HEK293 (cell line): ENCODE measurements around the gene FIGN.

Experiments
- CTCF ChIA-PET: fragments of 350-600 bp; formaldehyde crosslinking; extraction: SDS; loops from one replicate; lab custom pipeline; 2021; ENCODE audit warnings: antibody characterized with exemption; lab: Yijun Ruan, JAX
- POLR2A ChIA-PET: fragments of 300-600 bp; formaldehyde crosslinking; extraction: SDS; loops from one replicate; lab custom pipeline; 2020; ENCODE audit warnings: antibody characterized with exemption, inconsistent platforms; lab: Yijun Ruan, JAX
- H3K27ac ChIP-seq: fragments of 200-500 bp; sonication (Bioruptor generic); 2 replicates; pipeline ENCODE4 v1.5.1; 2014; ENCODE audit warnings: low read depth, low read length, control low read depth, inconsistent platforms; ENCODE audit errors: extremely low read depth
- H3K36me3 ChIP-seq, 2 experiments: fragments of 200-500 bp in 1 of 2; sonication (Bioruptor generic) in 1 of 2; 1 replicate in 1 of 2; 2 replicates in 1 of 2; pipeline ENCODE4 v1.5.1; 2014 to 2017; ENCODE audit warnings: inconsistent platforms in 2 of 2, low read length in 2 of 2; ENCODE audit not compliant: control insufficient read depth in 2 of 2, insufficient read depth in 1 of 2
- H3K4me1 ChIP-seq: fragments of 200-500 bp; sonication (Bioruptor generic); 2 replicates; pipeline ENCODE4 v1.5.1; 2014; ENCODE audit warnings: mild to moderate bottlenecking, low read length, inconsistent platforms; ENCODE audit not compliant: control insufficient read depth, insufficient read depth
- H3K4me3 ChIP-seq: 2 replicates; pipeline ENCODE4 v1.5.1; 2011; ENCODE audit warnings: low read depth, mild to moderate bottlenecking, control low read depth, low read length, moderate library complexity
- H3K9me3 ChIP-seq: fragments of 200-500 bp; sonication (Bioruptor generic); 2 replicates; pipeline ENCODE4 v1.5.1; 2014; ENCODE audit warnings: low read depth, low read length, inconsistent platforms; ENCODE audit not compliant: control insufficient read depth, insufficient read depth
- KLF10 ChIP-seq: fragments of 450-650 bp; IDR thresholded peaks from 2 replicates; pipeline ENCODE4 v1.5.1; 2018; ENCODE audit warnings: missing biosample characterization, mild to moderate bottlenecking, missing genetic modification characterization
- MYNN ChIP-seq: fragments of 450-650 bp; formaldehyde crosslinking; IDR thresholded peaks from 2 replicates; pipeline ENCODE4 v1.5.1; 2016; ENCODE audit warnings: missing biosample characterization, missing genetic modification characterization, borderline replicate concordance
- MZF1 ChIP-seq: fragments of 450-650 bp; formaldehyde crosslinking; IDR thresholded peaks from 2 replicates; pipeline ENCODE4 v1.5.1; 2017; ENCODE audit warnings: missing biosample characterization, missing genetic modification characterization, borderline replicate concordance
- ZBTB7A ChIP-seq: fragments of 450-650 bp; formaldehyde crosslinking; IDR thresholded peaks from 2 replicates; pipeline ENCODE4 v1.5.1; 2016; ENCODE audit warnings: low read depth, missing biosample characterization, missing genetic modification characterization
- ZBTB8A ChIP-seq: fragments of 450-650 bp; formaldehyde crosslinking; IDR thresholded peaks from 2 replicates; pipeline ENCODE4 v1.5.1; 2016; ENCODE audit warnings: missing biosample characterization, missing genetic modification characterization
- ZNF132 ChIP-seq: fragments of 450-650 bp; formaldehyde crosslinking; IDR thresholded peaks from 2 replicates; pipeline ENCODE4 v1.5.1; 2017; ENCODE audit warnings: missing biosample characterization, missing genetic modification characterization, borderline replicate concordance
- ZNF140 ChIP-seq: fragments of 450-650 bp; formaldehyde crosslinking; IDR thresholded peaks from 2 replicates; pipeline ENCODE4 v1.5.1; 2016; ENCODE audit warnings: missing biosample characterization, missing genetic modification characterization
- ZNF146 ChIP-seq: fragments of 450-650 bp; formaldehyde crosslinking; IDR thresholded peaks from 2 replicates; pipeline ENCODE4 v1.5.1; 2016; ENCODE audit warnings: missing biosample characterization, missing genetic modification characterization
- ZNF2 ChIP-seq: fragments of 450-650 bp; formaldehyde crosslinking; IDR thresholded peaks from 2 replicates; pipeline ENCODE4 v1.5.1; 2016; ENCODE audit warnings: missing biosample characterization, missing genetic modification characterization
- ZNF211 ChIP-seq: fragments of 450-650 bp; formaldehyde crosslinking; IDR thresholded peaks from 2 replicates; pipeline ENCODE4 v1.5.1; 2016; ENCODE audit warnings: low read depth, missing biosample characterization, missing genetic modification characterization
- ZNF248 ChIP-seq: fragments of 450-650 bp; formaldehyde crosslinking; IDR thresholded peaks from 2 replicates; pipeline ENCODE4 v1.5.1; 2017; ENCODE audit warnings: missing biosample characterization, missing genetic modification characterization
- ZNF302 ChIP-seq: fragments of 450-650 bp; formaldehyde crosslinking; IDR thresholded peaks from 2 replicates; pipeline ENCODE4 v1.5.1; 2016; ENCODE audit warnings: missing biosample characterization, missing genetic modification characterization, low read depth
- ZNF335 ChIP-seq: fragments of 450-650 bp; formaldehyde crosslinking; conservative IDR thresholded peaks from 2 replicates; pipeline ENCODE4 v1.5.1; 2016; ENCODE audit warnings: missing biosample characterization, missing genetic modification characterization
- ZNF404 ChIP-seq: fragments of 450-650 bp; formaldehyde crosslinking; IDR thresholded peaks from 2 replicates; pipeline ENCODE4 v1.5.1; 2017; ENCODE audit warnings: missing biosample characterization, missing genetic modification characterization
- ZNF449 ChIP-seq: fragments of 450-650 bp; formaldehyde crosslinking; IDR thresholded peaks from 2 replicates; pipeline ENCODE4 v1.5.1; 2017; ENCODE audit warnings: missing biosample characterization, mild to moderate bottlenecking, missing genetic modification characterization, moderate library complexity
- ZNF549 ChIP-seq: fragments of 450-650 bp; IDR thresholded peaks from 2 replicates; pipeline ENCODE4 v1.5.1; 2018; ENCODE audit warnings: missing biosample characterization, missing genetic modification characterization, mild to moderate bottlenecking, inconsistent platforms, moderate library complexity
- ZNF658 ChIP-seq: fragments of 450-650 bp; formaldehyde crosslinking; IDR thresholded peaks from 2 replicates; pipeline ENCODE4; 2016; ENCODE audit warnings: missing biosample characterization, missing genetic modification characterization
- ZNF776 ChIP-seq: fragments of 450-650 bp; formaldehyde crosslinking; IDR thresholded peaks from 2 replicates; pipeline ENCODE4 v1.5.0; 2017; ENCODE audit warnings: missing biosample characterization, missing genetic modification characterization, borderline replicate concordance
- ZNF837 ChIP-seq: fragments of 450-650 bp; formaldehyde crosslinking; IDR thresholded peaks from 2 replicates; pipeline ENCODE4 v1.5.1; 2016; ENCODE audit warnings: missing biosample characterization, missing genetic modification characterization
- TF ChIP-seq, protein P1 (sequence below): fragments of 450-650 bp; formaldehyde crosslinking; IDR thresholded peaks from 2 replicates; pipeline ENCODE4 v1.5.1; 2017; ENCODE audit warnings: missing biosample characterization, missing genetic modification characterization
- TF ChIP-seq, protein P2 (sequence below): fragments of 450-650 bp; formaldehyde crosslinking; IDR thresholded peaks from 2 replicates; pipeline ENCODE4 v1.5.1; 2017; ENCODE audit warnings: missing biosample characterization, missing genetic modification characterization
- TF ChIP-seq, protein P3 (sequence below): fragments of 450-650 bp; formaldehyde crosslinking; IDR thresholded peaks from 2 replicates; pipeline ENCODE4 v1.5.1; 2016; ENCODE audit warnings: missing biosample characterization, missing genetic modification characterization

FIGN gene

DNA sequence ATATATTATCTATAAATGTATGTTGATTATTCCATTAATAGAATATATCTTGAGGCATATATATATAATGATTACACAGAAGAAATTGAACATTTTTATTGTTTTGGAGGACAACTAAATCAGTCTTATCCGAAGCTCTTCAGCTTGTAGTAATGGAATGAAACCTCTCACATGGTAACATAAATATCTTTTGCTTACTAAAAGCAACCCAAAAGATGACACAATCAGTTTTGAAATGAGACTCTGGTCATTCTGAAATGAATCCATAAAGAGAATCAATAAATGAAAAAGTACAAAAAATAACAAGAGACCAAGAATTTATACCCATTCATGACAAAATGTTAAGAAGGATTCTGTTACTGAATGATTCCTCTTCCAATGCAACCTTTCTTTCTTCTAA, 110.2 kb downstream of the FIGN start (continued):
- TF ChIP-seq ZNF335 (tag by site-specific recombination) (no peak), ZBTB8A (tag by site-specific recombination) (no peak), ZNF837 (no peak), ZNF776 (tag by site-specific recombination) (no peak), ZNF2 (tag by site-specific recombination) (no peak)
- TF ChIP-seq, protein P1, sequence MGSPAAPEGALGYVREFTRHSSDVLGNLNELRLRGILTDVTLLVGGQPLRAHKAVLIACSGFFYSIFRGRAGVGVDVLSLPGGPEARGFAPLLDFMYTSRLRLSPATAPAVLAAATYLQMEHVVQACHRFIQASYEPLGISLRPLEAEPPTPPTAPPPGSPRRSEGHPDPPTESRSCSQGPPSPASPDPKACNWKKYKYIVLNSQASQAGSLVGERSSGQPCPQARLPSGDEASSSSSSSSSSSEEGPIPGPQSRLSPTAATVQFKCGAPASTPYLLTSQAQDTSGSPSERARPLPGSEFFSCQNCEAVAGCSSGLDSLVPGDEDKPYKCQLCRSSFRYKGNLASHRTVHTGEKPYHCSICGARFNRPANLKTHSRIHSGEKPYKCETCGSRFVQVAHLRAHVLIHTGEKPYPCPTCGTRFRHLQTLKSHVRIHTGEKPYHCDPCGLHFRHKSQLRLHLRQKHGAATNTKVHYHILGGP, result no peak

DNA sequence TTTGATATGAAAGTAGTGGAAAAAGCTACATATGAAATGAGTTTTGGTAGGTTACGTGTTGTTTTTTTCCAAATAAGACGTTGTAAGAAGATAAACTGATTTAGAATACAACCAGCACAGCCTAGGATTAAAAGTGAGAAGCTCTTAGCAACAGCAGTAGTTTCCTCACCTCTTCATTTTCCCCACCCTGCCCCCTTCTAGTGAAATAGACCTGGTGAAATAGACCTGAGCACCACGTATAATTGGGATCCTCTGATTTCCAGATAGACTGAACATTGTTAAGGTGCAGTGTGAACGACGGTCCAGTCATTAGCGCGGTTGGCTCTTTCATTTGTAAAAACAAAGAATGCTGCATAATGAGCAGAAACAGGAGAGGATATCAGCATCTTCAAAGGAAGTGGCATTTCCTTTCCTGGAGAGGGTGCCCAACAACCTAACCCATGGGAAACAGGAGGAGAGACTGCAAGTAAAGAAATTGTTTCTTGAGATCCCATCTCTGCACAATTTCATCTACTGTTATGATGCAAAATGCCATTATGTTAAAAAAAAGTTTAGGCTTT, 114.3 kb downstream of the FIGN start:
- Histone ChIP-seq H3K4me1 (no peaks in the 10 kb centered on the region), H3K9me3 (no peaks in the 10 kb centered on the region)
- CTCF ChIA-PET, result no interaction called here
- TF ChIP-seq KLF10 (tag by site-specific recombination) (no peak), ZNF549 (no peak), MYNN (tag by site-specific recombination) (no peak), ZNF146 (tag by site-specific recombination) (no peak), ZNF404 (no peak), ZBTB7A (tag by site-specific recombination) (no peak), MZF1 (tag by site-specific recombination) (no peak)
- TF ChIP-seq, protein P2, sequence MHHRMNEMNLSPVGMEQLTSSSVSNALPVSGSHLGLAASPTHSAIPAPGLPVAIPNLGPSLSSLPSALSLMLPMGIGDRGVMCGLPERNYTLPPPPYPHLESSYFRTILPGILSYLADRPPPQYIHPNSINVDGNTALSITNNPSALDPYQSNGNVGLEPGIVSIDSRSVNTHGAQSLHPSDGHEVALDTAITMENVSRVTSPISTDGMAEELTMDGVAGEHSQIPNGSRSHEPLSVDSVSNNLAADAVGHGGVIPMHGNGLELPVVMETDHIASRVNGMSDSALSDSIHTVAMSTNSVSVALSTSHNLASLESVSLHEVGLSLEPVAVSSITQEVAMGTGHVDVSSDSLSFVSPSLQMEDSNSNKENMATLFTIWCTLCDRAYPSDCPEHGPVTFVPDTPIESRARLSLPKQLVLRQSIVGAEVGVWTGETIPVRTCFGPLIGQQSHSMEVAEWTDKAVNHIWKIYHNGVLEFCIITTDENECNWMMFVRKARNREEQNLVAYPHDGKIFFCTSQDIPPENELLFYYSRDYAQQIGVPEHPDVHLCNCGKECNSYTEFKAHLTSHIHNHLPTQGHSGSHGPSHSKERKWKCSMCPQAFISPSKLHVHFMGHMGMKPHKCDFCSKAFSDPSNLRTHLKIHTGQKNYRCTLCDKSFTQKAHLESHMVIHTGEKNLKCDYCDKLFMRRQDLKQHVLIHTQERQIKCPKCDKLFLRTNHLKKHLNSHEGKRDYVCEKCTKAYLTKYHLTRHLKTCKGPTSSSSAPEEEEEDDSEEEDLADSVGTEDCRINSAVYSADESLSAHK, result no peak
- TF ChIP-seq, protein P3, sequence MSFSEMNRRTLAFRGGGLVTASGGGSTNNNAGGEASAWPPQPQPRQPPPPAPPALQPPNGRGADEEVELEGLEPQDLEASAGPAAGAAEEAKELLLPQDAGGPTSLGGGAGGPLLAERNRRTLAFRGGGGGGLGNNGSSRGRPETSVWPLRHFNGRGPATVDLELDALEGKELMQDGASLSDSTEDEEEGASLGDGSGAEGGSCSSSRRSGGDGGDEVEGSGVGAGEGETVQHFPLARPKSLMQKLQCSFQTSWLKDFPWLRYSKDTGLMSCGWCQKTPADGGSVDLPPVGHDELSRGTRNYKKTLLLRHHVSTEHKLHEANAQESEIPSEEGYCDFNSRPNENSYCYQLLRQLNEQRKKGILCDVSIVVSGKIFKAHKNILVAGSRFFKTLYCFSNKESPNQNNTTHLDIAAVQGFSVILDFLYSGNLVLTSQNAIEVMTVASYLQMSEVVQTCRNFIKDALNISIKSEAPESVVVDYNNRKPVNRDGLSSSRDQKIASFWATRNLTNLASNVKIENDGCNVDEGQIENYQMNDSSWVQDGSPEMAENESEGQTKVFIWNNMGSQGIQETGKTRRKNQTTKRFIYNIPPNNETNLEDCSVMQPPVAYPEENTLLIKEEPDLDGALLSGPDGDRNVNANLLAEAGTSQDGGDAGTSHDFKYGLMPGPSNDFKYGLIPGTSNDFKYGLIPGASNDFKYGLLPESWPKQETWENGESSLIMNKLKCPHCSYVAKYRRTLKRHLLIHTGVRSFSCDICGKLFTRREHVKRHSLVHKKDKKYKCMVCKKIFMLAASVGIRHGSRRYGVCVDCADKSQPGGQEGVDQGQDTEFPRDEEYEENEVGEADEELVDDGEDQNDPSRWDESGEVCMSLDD (tag by site-specific recombination), result no peak
- TF ChIP-seq, all 188 proteins: peak for 0
- Histone ChIP-seq H3K36me3 (no peaks in the 10 kb centered on the region), H3K4me3 (no peak overlapping the region), H3K27ac (no peak overlapping the region)
- POLR2A ChIA-PET, result no interaction called here

DNA sequence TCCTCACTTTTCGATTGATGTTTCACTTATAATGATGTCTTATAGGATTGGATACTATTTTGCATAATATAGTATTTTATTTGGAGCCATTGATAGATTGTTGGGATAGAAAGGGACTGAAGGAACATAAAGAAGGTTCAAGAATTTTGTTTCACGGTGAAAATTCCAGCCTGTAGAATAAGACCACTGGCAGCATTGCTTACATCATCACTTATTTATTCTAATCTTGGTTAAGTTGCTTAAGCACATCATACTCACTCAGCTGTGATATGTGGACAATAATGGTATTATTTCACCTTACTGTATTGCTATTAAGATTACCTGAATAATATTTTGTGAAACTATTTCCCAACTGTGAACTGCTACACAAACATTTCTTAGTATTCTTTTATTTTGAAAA, 118.3 kb downstream of the FIGN start:
- Histone ChIP-seq H3K9me3 (no peaks in the 10 kb centered on the region), H3K4me1 (no peaks in the 10 kb centered on the region), H3K4me3 (no peak overlapping the region), H3K27ac (no peak overlapping the region), H3K36me3 (no peaks in the 10 kb centered on the region)
- ChIA-PET CTCF (no interaction called here), POLR2A (no interaction called here)
- TF ChIP-seq ZNF449 (tag by site-specific recombination) (no peak), ZNF658 (no peak), ZNF211 (tag by site-specific recombination) (no peak), ZNF248 (tag by site-specific recombination) (no peak), ZNF140 (tag by site-specific recombination) (no peak), ZBTB8A (tag by site-specific recombination) (no peak), MYNN (tag by site-specific recombination) (no peak), ZNF302 (no peak), ZNF132 (tag by site-specific recombination) (no peak)
